Activated CD4-positive, alpha-beta T cell treated with anti-CD3 and anti-CD28 coated beads for 36 hours (primary cell): ENCODE results near the gene ZMIZ1. TPM values are rescaled to one million over a fixed set of nuclear protein-coding genes. Genes with fewer than 3 reads are reported as not detected.

Experiments used
- ATAC-seq: fragments of 200-7000 bp; cut with Tn5 transposase; one replicate; pipeline ENCODE4 v1.10.0; 2021; ENCODE audit warnings: mild to moderate bottlenecking, moderate library complexity
- CTCF ChIA-PET: fragments of 350-600 bp; sonication (Branson Sonifier 250); formaldehyde crosslinking; loops from one replicate; lab custom pipeline; 2021; ENCODE audit warnings: antibody characterized with exemption; lab: Charles Lee
- POLR2A ChIA-PET: fragments of 350-600 bp; sonication (Branson Sonifier 250); formaldehyde crosslinking; loops from one replicate; lab custom pipeline; 2021; ENCODE audit warnings: antibody characterized with exemption, inconsistent platforms; lab: Charles Lee
- DNase-seq: peaks from one replicate; pipeline ENCODE4 v3.0.0-alpha.2; 2020
- H3K27ac Mint-ChIP-seq: one replicate; pipeline ENCODE4 v1.8.0; 2021; ENCODE audit warnings: mixed read lengths
- H3K27me3 Mint-ChIP-seq: one replicate; pipeline ENCODE4 v1.8.0; 2021; ENCODE audit warnings: mixed read lengths
- H3K36me3 Mint-ChIP-seq: one replicate; pipeline ENCODE4 v1.8.0; 2021; ENCODE audit warnings: low read depth, mixed read lengths
- H3K4me1 Mint-ChIP-seq: one replicate; pipeline ENCODE4 v1.8.0; 2021; ENCODE audit warnings: mixed read lengths
- H3K4me3 Mint-ChIP-seq: one replicate; pipeline ENCODE4 v1.8.0; 2021; ENCODE audit warnings: mild to moderate bottlenecking, moderate library complexity, mixed read lengths
- H3K9me3 Mint-ChIP-seq: one replicate; pipeline ENCODE4 v1.8.0; 2021; ENCODE audit warnings: low read depth, mixed read lengths
- intact Hi-C, 2 experiments: fragments of 100-400 bp; cut with DNase I in 1 of 2; cut with micrococcal nuclease in 1 of 2; formaldehyde crosslinking; loops; one replicate each; pipeline versions ENCODE4 v1.14.2 to v1.15.1; 2022 to 2024; cut with DNase I, micrococcal nuclease
- total RNA-seq, 2 experiments: library from RNA; stranded (reverse); gene quantifications; one replicate each; pipeline ENCODE4 v1.2.3, GENCODE V29; 2021

The ZMIZ1 gene
- total RNA-seq, 2 experiments from 2014 or later = 33.9 to 34.3 TPM

DNA sequence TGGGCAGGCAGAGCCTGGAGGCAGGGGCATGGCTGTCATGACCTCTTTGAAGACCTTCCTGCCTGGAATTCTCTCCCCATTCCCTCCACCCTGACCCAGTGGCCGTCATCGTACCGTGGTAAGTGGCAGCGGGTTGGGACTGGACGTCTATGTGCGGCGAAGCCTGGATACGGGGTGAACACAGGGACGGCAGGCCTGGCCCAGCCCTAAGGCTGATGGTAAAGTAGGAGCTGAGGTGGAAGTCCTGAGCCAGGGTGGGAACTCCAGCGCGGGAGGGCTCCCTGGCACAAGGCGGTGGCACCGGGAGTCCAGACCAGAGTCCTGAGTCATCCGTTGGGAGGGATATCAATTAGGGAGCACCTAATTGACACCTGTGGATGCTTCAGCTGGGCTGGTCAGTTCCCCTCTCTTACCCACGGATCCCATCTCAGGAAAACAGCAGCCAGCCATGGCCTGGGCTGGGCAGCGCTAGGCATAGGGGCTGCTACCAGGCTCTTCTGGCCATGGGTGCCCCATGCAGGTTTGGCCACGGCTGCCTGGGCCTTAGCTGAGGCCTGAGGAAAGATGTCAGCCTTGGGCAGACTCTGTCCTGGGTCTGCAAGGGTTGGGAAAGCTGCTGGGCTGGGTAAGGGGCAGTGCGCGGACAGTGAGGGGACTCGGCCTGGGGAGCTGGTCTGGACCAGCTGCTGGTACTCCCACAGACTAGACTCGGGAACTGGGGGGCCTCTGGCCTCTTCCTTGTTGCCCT lies 281.8 kb downstream of the ZMIZ1 start:
- H3K4me3 Mint-ChIP-seq = no peak overlapping the region
- no peaks in the 10 kb centered on the region for H3K27me3 Mint-ChIP-seq
- peaks cover 74% of the 10 kb centered on the region for H3K36me3 Mint-ChIP-seq
- intact Hi-C loops = no loop called here
- ChIA-PET POLR2A (interaction anchor here (0.6 to 1.6 kb wide), 5 partner anchors 16 to 77 kb away, joined by 3 to 6 read pairs (median 3); no protein-coding TSS in a partner anchor), CTCF (interaction anchor here (1.5 kb wide), 1 partner anchor 15 kb away, joined by 4 read pairs; no protein-coding TSS in a partner anchor)
- ATAC-seq = no peak
- no peak for DNase-seq
- no peaks in the 10 kb centered on the region for H3K9me3 Mint-ChIP-seq
- no peak overlapping the region for H3K27ac Mint-ChIP-seq
- peaks cover 34% of the 10 kb centered on the region for H3K4me1 Mint-ChIP-seq

- no peaks in the 10 kb centered on the region for H3K9me3 Mint-ChIP-seq
- ATAC-seq (no peak), DNase-seq (no peak)
- ChIA-PET POLR2A (interaction anchor here (0.6 to 1.6 kb wide), 4 partner anchors 15 to 76 kb away, joined by 3 to 6 read pairs (median 4); no protein-coding TSS in a partner anchor), CTCF (no interaction called here)
- intact Hi-C loops = no loop called here
- H3K27ac Mint-ChIP-seq = no peak overlapping the region
- H3K4me3 Mint-ChIP-seq = no peak overlapping the region
- peaks cover 82% of the 10 kb centered on the region for H3K36me3 Mint-ChIP-seq
- H3K27me3 Mint-ChIP-seq = no peaks in the 10 kb centered on the region
- peaks cover 40% of the 10 kb centered on the region for H3K4me1 Mint-ChIP-seq
Observed at GRCh38 chr10:79351332-79351731, 282.6 kb downstream of the ZMIZ1 start.

DNA sequence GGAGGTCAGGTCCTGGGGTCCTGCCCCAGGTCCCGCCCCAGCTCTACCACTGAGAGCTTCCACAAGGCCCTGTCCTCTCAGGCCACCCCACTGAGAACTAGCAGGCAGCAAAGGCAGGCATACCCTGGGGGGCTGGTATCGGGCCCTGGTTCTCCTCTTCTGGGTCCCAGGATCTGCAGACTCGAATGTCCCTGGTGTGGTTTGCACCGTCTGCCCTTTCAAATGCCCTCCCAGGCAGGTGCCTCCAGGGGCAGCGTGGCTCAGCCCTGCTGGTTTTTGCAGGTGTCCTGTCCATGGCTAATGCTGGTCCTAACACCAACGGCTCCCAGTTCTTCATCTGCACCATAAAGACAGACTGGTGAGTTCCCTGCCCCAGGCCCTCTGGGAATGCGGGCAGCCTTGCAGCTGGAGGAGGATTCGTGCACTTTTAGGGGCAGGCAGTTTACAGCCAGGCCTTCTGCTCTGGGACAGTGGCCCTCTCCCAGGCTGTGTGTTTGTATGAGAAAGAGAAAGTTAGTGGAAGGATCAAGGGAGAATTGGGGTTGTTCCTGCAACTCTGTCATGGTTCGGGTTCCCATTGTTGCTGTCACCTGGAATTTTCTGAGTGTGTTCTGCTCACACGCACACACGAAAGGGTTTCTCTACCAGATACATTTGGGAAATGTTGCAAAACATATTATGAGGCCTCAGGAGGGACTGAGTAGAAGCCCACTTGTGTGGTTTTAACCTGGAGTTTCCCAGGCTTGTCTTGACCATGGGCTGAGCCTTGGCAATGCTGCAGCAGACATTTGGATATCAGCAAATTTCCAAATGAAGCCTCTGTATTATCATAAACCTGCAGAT lies 283.5 kb downstream of the ZMIZ1 start:
- no peaks in the 10 kb centered on the region for H3K27me3 Mint-ChIP-seq
- ChIA-PET CTCF (no interaction called here), POLR2A (no interaction called here)
- no peak overlapping the region for H3K27ac Mint-ChIP-seq
- ATAC-seq = no peak
- peaks cover 88% of the 10 kb centered on the region for H3K36me3 Mint-ChIP-seq
- DNase-seq = no peak
- H3K4me1 Mint-ChIP-seq = peaks cover 41% of the 10 kb centered on the region
- no peaks in the 10 kb centered on the region for H3K9me3 Mint-ChIP-seq
- H3K4me3 Mint-ChIP-seq = no peak overlapping the region
- intact Hi-C loops = no loop called here

- CTCF ChIA-PET = interaction anchor here (0.7 kb wide), 1 partner anchor 108 kb away, joined by 3 read pairs; no protein-coding TSS in a partner anchor
- H3K27ac Mint-ChIP-seq = no peak overlapping the region
Observed at GRCh38 chr10:79353000-79353406, 284.2 kb downstream of the ZMIZ1 start.

GRCh38 chr10:79353726-79354125 lies 285.0 kb downstream of the ZMIZ1 start:
- Mint-ChIP-seq H3K9me3 (no peaks in the 10 kb centered on the region), H3K4me1 (peaks cover 35% of the 10 kb centered on the region), H3K27me3 (no peaks in the 10 kb centered on the region), H3K36me3 (peaks cover 84% of the 10 kb centered on the region), H3K4me3 (no peak overlapping the region), H3K27ac (peak overlapping the region; percentile 19)
- no peak for ATAC-seq
- DNase-seq = no peak
- intact Hi-C loops = no loop called here
- ChIA-PET POLR2A (interaction anchor here (0.8 to 2.1 kb wide), 3 partner anchors 8 to 19 kb away, joined by 3 to 6 read pairs (median 4); no protein-coding TSS in a partner anchor), CTCF (interaction anchor here (0.7 to 1.2 kb wide), 2 partner anchors 21 to 109 kb away, joined by 3 read pairs; no protein-coding TSS in a partner anchor)

More at GRCh38 chr10:79353000-79353406, 284.2 kb downstream of the ZMIZ1 start:
- H3K27me3 Mint-ChIP-seq = no peaks in the 10 kb centered on the region
- intact Hi-C loops = no loop called here
- H3K4me1 Mint-ChIP-seq = peaks cover 41% of the 10 kb centered on the region
- no peak for ATAC-seq
- H3K4me3 Mint-ChIP-seq = no peak overlapping the region
- H3K9me3 Mint-ChIP-seq = no peaks in the 10 kb centered on the region
- H3K36me3 Mint-ChIP-seq = peaks cover 87% of the 10 kb centered on the region
- no peak for DNase-seq
- POLR2A ChIA-PET = interaction anchor here (2.1 kb wide), 1 partner anchor 8 kb away, joined by 6 read pairs; no protein-coding TSS in a partner anchor

DNA sequence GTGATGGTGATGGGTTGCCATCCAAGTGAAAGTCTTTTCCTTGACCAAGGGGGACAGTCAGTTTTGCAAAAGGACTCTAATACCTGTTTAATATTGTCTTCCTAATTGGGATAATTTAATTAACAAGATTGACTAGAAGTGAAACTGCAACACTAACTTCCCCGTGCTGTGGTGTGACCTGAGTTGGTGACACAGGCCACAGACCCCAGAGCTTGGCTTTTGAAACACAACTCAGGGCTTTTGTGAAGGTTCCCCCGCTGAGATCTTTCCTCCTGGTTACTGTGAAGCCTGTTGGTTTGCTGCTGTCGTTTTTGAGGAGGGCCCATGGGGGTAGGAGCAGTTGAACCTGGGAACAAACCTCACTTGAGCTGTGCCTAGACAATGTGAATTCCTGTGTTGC lies 285.4 kb downstream of the ZMIZ1 start:
- ATAC-seq = no peak
- CTCF ChIA-PET = interaction anchor here (0.7 to 1.2 kb wide), 2 partner anchors 20 to 98 kb away, joined by 3 read pairs; no protein-coding TSS in a partner anchor
- peak overlapping the region; percentile 19 for H3K27ac Mint-ChIP-seq
- peaks cover 80% of the 10 kb centered on the region for H3K36me3 Mint-ChIP-seq
- H3K9me3 Mint-ChIP-seq = no peaks in the 10 kb centered on the region
- H3K27me3 Mint-ChIP-seq = no peaks in the 10 kb centered on the region
- no peak for DNase-seq
- H3K4me1 Mint-ChIP-seq = peaks cover 31% of the 10 kb centered on the region
- POLR2A ChIA-PET = interaction anchor here (0.8 to 2.1 kb wide), 3 partner anchors 9 to 20 kb away, joined by 3 to 6 read pairs (median 4); no protein-coding TSS in a partner anchor
- intact Hi-C loops = no loop called here
- no peak overlapping the region for H3K4me3 Mint-ChIP-seq

DNA sequence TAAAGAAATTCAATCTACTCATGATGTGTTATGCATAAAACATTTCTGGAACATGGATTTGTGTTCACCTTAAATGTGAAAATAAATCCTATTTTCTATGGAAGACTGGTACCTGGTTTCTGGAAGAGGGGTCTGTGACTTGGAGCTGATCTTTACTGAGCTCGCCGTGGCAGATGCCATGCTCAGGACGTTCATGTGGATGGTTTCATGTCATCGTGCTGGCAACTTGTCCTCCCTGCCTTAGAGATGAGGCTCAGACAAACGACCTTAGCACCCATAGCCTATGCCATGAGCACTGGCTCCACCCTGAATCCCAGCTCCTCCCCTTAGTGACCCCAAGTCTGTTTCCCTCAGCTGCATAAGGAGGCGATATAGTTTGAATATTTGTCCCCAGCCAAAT lies 285.8 kb downstream of the ZMIZ1 start:
- peaks cover 26% of the 10 kb centered on the region for H3K4me1 Mint-ChIP-seq
- no peaks in the 10 kb centered on the region for H3K9me3 Mint-ChIP-seq
- no peak for ATAC-seq
- CTCF ChIA-PET = interaction anchor here (0.7 to 1.2 kb wide), 2 partner anchors 20 to 99 kb away, joined by 3 read pairs; no protein-coding TSS in a partner anchor
- H3K27me3 Mint-ChIP-seq = no peaks in the 10 kb centered on the region
- DNase-seq = no peak
- POLR2A ChIA-PET = interaction anchor here (0.8 to 2.1 kb wide), 3 partner anchors 9 to 20 kb away, joined by 3 to 6 read pairs (median 4); no protein-coding TSS in a partner anchor
- no peak overlapping the region for H3K4me3 Mint-ChIP-seq
- H3K36me3 Mint-ChIP-seq = peaks cover 75% of the 10 kb centered on the region
- H3K27ac Mint-ChIP-seq = no peak overlapping the region
- intact Hi-C loops = no loop called here

DNA sequence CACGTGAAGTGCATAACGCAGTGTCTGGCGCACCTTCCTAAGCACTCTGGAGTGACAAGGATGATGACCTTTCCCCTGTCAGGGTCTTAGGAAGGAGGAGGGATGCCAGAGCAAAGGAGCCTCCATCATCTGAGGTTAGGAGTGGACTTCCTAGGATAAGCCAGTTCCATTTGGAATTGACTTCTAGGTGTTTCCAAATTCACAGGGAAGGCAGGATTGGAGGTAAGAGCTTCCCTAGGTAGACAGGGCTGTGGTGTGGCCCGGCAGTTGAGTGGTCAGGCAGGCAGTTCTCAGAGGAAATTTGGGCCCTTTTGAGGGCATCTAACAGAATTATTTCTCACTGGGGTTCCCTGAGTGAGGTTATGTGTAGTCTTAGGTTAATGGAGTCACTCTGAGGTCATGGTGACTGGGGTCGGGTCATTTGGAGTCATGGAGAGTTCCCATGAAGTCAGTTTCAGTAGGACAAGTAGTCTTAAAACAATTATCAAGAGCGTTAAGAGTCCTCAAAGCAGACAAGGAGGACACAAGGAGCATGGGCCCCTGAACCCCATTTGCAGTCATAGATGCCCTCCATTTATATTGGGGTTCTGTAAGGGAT lies 286.8 kb downstream of the ZMIZ1 start:
- intact Hi-C loops = no loop called here
- H3K36me3 Mint-ChIP-seq = peaks cover 66% of the 10 kb centered on the region
- H3K27ac Mint-ChIP-seq = peak overlapping the region; percentile 33
- ChIA-PET POLR2A (interaction anchor here (2.1 kb wide), 1 partner anchor 10 kb away, joined by 6 read pairs; no protein-coding TSS in a partner anchor), CTCF (interaction anchor here (0.7 kb wide), 1 partner anchor 18 kb away, joined by 3 read pairs; no protein-coding TSS in a partner anchor)
- H3K4me1 Mint-ChIP-seq = peaks cover 19% of the 10 kb centered on the region
- DNase-seq = no peak
- no peaks in the 10 kb centered on the region for H3K9me3 Mint-ChIP-seq
- H3K4me3 Mint-ChIP-seq = no peak overlapping the region
- no peaks in the 10 kb centered on the region for H3K27me3 Mint-ChIP-seq
- ATAC-seq = no peak

DNA sequence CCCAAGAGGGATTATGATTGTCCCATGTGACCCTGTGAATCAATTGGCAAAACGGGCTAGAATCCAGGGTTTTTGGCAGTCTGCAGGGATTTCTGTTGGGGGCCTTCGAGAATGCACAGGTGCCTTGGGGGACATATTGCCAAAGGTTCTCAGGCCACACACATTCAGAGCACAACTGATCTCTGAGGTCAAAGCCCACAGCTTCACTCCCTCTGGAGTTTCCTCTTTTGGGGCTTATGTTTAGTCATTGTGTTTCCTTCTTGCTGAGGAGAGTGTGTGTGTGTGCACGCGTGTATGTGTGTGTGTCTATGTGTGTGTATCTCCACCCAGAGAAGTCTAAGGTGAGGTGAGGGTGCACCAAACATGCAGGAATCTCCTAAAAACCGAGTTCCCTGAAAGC lies 287.3 kb downstream of the ZMIZ1 start:
- Mint-ChIP-seq H3K4me3 (no peak overlapping the region), H3K27me3 (no peaks in the 10 kb centered on the region), H3K4me1 (peaks cover 20% of the 10 kb centered on the region), H3K9me3 (no peaks in the 10 kb centered on the region), H3K36me3 (peaks cover 61% of the 10 kb centered on the region), H3K27ac (no peak overlapping the region)
- POLR2A ChIA-PET = interaction anchor here (0.6 kb wide), 1 partner anchor 360 kb away, joined by 3 read pairs; no protein-coding TSS in a partner anchor
- intact Hi-C loops = no loop called here
- CTCF ChIA-PET = no interaction called here
- DNase-seq (no peak), ATAC-seq (no peak)

GRCh38 chr10:79357180-79357579 lies 288.4 kb downstream of the ZMIZ1 start:
- ChIA-PET CTCF (interaction anchor here (1.0 kb wide), 1 partner anchor 17 kb away, joined by 6 read pairs; no protein-coding TSS in a partner anchor), POLR2A (interaction anchor here (1.3 kb wide), 1 partner anchor 9 kb away, joined by 3 read pairs; no protein-coding TSS in a partner anchor)
- no peaks in the 10 kb centered on the region for H3K9me3 Mint-ChIP-seq
- no peak for ATAC-seq
- peaks cover 52% of the 10 kb centered on the region for H3K36me3 Mint-ChIP-seq
- no peak overlapping the region for H3K27ac Mint-ChIP-seq
- peaks cover 29% of the 10 kb centered on the region for H3K4me1 Mint-ChIP-seq
- no peak overlapping the region for H3K4me3 Mint-ChIP-seq
- H3K27me3 Mint-ChIP-seq = no peaks in the 10 kb centered on the region
- DNase-seq = no peak
- intact Hi-C loops = no loop called here
